HepG2 (cell line): ENCODE results near the gene CREG1. TPM values are rescaled to one million over a fixed set of nuclear protein-coding genes. Genes with fewer than 3 reads are reported as not detected.

ENCODE experiments used
- CAMTA2 ChIP-seq: sonication (generic); formaldehyde crosslinking; IDR thresholded peaks from 2 replicates; pipeline ENCODE4 v1.4.0; 2020; ENCODE audit warnings: mild to moderate bottlenecking, missing genetic modification reagents, borderline replicate concordance
- CSRNP1 ChIP-seq: sonication (generic); formaldehyde crosslinking; IDR thresholded peaks from 2 replicates; pipeline ENCODE4 v1.8.1; 2023; ENCODE audit warnings: mild to moderate bottlenecking, missing genetic modification reagents
- DNMT3B ChIP-seq: conservative IDR thresholded peaks from 2 replicates; pipeline ENCODE4 v1.6.1; 2016; ENCODE audit warnings: missing biosample characterization, control low read depth
- FOXP4 ChIP-seq: sonication (generic); formaldehyde crosslinking; IDR thresholded peaks from 2 replicates; pipeline ENCODE4 v1.4.0; 2020; ENCODE audit warnings: missing genetic modification reagents
- HMG20B ChIP-seq: conservative IDR thresholded peaks from 2 replicates; pipeline ENCODE4 v1.6.1; 2016; ENCODE audit warnings: missing genetic modification reagents, missing compliant biosample characterization
- HNRNPUL1 ChIP-seq: fragments of 200-400 bp; formaldehyde crosslinking; IDR thresholded peaks from 2 replicates; pipeline ENCODE4 v1.6.1; 2017; ENCODE audit warnings: low read depth, mild to moderate bottlenecking, low read length, moderate library complexity
- KDM3A ChIP-seq: IDR thresholded peaks from 2 replicates; pipeline ENCODE4 v1.6.1; 2018; ENCODE audit warnings: low read depth, missing compliant biosample characterization
- MLLT10 ChIP-seq: sonication (generic); formaldehyde crosslinking; IDR thresholded peaks from 2 replicates; pipeline ENCODE4 v1.4.0; 2020; ENCODE audit warnings: missing genetic modification reagents
- NR1H2 ChIP-seq: sonication (generic); formaldehyde crosslinking; IDR thresholded peaks from 2 replicates; pipeline ENCODE4 v1.8.1; 2022; ENCODE audit warnings: low read depth, missing genetic modification reagents, borderline replicate concordance
- RBAK ChIP-seq: sonication (generic); formaldehyde crosslinking; IDR thresholded peaks from 2 replicates; pipeline ENCODE4 v1.5.1; 2020; ENCODE audit warnings: mild to moderate bottlenecking, missing genetic modification reagents
- SALL1 ChIP-seq: sonication (generic); formaldehyde crosslinking; IDR thresholded peaks from 2 replicates; pipeline ENCODE4 v1.8.0; 2022; ENCODE audit warnings: mild to moderate bottlenecking, missing genetic modification reagents
- SMAD9 ChIP-seq: sonication (generic); formaldehyde crosslinking; IDR thresholded peaks from 2 replicates; pipeline ENCODE4 v1.5.1; 2020; ENCODE audit warnings: mild to moderate bottlenecking, missing genetic modification reagents
- SRSF4 ChIP-seq: fragments of 200-400 bp; formaldehyde crosslinking; IDR thresholded peaks from one replicate; pipeline ENCODE4 v1.6.1; 2018; ENCODE audit warnings: mild to moderate bottlenecking, low read depth, low read length, moderate library complexity; ENCODE audit not compliant: poor library complexity, severe bottlenecking
- ZBTB10 ChIP-seq: sonication (generic); formaldehyde crosslinking; IDR thresholded peaks from 2 replicates; pipeline ENCODE4 v1.4.0; 2020; ENCODE audit warnings: missing genetic modification reagents, borderline replicate concordance
- ZFP1 ChIP-seq: IDR thresholded peaks from 2 replicates; pipeline ENCODE4 v1.6.1; 2016
- ZNF17 ChIP-seq: sonication (generic); formaldehyde crosslinking; IDR thresholded peaks from 2 replicates; pipeline ENCODE4 v1.5.0; 2020; ENCODE audit warnings: mild to moderate bottlenecking, missing genetic modification reagents
- ZNF251 ChIP-seq: sonication (generic); formaldehyde crosslinking; IDR thresholded peaks from 2 replicates; pipeline ENCODE4 v1.9.0; 2021; ENCODE audit warnings: mild to moderate bottlenecking, missing genetic modification reagents
- ZNF350 ChIP-seq: sonication (generic); formaldehyde crosslinking; IDR thresholded peaks from 2 replicates; pipeline ENCODE4 v1.4.0; 2020; ENCODE audit warnings: mild to moderate bottlenecking, low read depth, missing genetic modification reagents, borderline replicate concordance
- ZNF616 ChIP-seq: sonication (generic); formaldehyde crosslinking; IDR thresholded peaks from 2 replicates; pipeline ENCODE4 v1.5.0; 2020; ENCODE audit warnings: low read depth, mild to moderate bottlenecking, missing genetic modification reagents
- ZNF776 ChIP-seq: sonication (generic); formaldehyde crosslinking; IDR thresholded peaks from 2 replicates; pipeline ENCODE4 v1.4.0; 2020; ENCODE audit warnings: mild to moderate bottlenecking, missing genetic modification reagents
- ZNF792 ChIP-seq: IDR thresholded peaks from 2 replicates; pipeline ENCODE4 v1.6.1; 2016
- polyA plus RNA-seq, 8 experiments: library from polyadenylated mRNA; depleted of rRNA in 3 of 8; stranded (reverse) in 7 of 8; unstranded in 1 of 8; fragments of >200 nt; fragmentation: Illumina TruSeq in 4 of 8; extraction: Trizol in 4 of 8; gene quantifications; 2 replicates each; pipeline versions ENCODE4 v1.2.1 to v1.2.3, GENCODE V29; 2011 to 2016; ENCODE audit warnings: low read depth in 4 of 8, missing spikeins in 1 of 8, mixed read lengths in 1 of 8; ENCODE audit not compliant: insufficient read depth in 1 of 8
- total RNA-seq, 5 experiments: library from RNA; depleted of rRNA; stranded (reverse); fragments of >200 nt; fragmentation: Illumina TruSeq; extraction: Trizol; gene quantifications; 2 replicates each; pipeline ENCODE4 v1.2.3, GENCODE V29; 2016; ENCODE audit warnings: low read depth in 1 of 5
- TF ChIP-seq, protein P1 (sequence below): sonication (generic); formaldehyde crosslinking; IDR thresholded peaks from 2 replicates; pipeline ENCODE4 v1.8.0; 2022; ENCODE audit warnings: missing genetic modification reagents, mild to moderate bottlenecking, moderate library complexity, borderline replicate concordance

The CREG1 gene
- total and polyA plus RNA-seq, 2 of the 13 experiments (the other 11 are each of a cell fraction or from before 2014, with no cell fraction given), result 31.3 to 33.5 TPM

DNA sequence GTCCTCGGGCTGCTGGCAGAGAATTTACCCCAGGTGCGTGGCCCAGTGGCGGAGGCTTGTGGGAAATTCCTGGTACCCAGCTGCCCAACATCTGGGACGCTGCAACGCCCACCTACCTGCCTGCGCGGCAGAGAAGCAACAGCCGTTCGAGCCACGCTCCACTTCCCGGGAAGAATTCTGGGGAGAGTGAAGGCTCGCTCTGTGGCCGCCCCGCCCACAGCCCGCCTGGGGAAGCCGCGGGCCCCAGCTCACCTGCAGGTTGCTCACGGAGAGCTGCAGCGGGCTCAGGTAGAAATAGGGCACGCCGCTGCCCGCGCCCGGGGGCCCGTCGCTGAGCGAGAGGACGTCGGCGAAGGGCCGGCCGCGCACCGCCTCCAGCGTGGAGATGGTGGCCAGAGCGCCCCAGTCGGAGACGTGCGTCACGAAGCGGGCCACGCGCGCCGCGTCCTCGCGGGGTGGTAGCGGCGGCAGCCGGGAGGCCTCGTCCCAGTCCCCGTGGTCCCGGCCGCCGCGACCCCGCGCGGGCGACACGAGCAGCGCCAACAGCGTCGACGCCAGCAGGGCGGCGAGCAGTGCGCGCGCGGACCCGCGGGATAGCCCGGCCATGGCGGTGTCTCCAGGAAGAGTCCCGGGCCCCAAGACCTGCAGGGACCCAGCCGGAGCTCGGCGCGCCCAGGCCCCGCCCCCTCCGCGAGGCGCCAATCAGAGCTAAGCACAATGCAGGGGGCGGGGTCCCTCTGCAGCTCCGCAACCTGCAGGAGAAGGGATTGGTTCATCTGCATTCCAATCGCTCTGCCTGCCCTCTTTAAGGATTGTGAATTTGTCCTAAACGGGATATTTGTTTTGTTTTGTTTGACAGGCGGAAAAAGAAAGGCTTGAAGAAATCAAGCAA is at the start of gene CREG1 (continued):
- TF ChIP-seq ZBTB10 (CRISPR knock-in tag) (peak; percentile 64; the same call in 1 of the 2 replicates), ZNF776 (CRISPR knock-in tag) (peak; percentile 20; the same call in 1 of the 2 replicates), SMAD9 (CRISPR knock-in tag) (no peak), HNRNPUL1 (no peak), SALL1 (CRISPR knock-in tag) (peak; percentile 64), KDM3A (CRISPR knock-in tag) (no peak), CSRNP1 (CRISPR knock-in tag) (no peak; the same call in none of the 2 replicates), SRSF4 (no peak), HMG20B (CRISPR knock-in tag) (no peak), ZNF350 (no peak), ZNF17 (CRISPR knock-in tag) (no peak), ZNF792 (no peak), ZFP1 (CRISPR knock-in tag) (no peak), DNMT3B (CRISPR knock-in tag) (no peak), NR1H2 (no peak), MLLT10 (CRISPR knock-in tag) (no peak), FOXP4 (no peak), ZNF251 (CRISPR knock-in tag) (no peak), RBAK (no peak), CAMTA2 (CRISPR knock-in tag) (no peak), ZNF616 (CRISPR knock-in tag) (peak; percentile 71; the same call in 1 of the 2 replicates)
- TF ChIP-seq, protein P1, sequence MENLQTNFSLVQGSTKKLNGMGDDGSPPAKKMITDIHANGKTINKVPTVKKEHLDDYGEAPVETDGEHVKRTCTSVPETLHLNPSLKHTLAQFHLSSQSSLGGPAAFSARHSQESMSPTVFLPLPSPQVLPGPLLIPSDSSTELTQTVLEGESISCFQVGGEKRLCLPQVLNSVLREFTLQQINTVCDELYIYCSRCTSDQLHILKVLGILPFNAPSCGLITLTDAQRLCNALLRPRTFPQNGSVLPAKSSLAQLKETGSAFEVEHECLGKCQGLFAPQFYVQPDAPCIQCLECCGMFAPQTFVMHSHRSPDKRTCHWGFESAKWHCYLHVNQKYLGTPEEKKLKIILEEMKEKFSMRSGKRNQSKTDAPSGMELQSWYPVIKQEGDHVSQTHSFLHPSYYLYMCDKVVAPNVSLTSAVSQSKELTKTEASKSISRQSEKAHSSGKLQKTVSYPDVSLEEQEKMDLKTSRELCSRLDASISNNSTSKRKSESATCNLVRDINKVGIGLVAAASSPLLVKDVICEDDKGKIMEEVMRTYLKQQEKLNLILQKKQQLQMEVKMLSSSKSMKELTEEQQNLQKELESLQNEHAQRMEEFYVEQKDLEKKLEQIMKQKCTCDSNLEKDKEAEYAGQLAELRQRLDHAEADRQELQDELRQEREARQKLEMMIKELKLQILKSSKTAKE (CRISPR knock-in tag), result no peak
